SK-N-SH (cell line): Measurements from ENCODE around the gene RNF146.
"Not testable (repeated sequence)": the region's sequence is repeated elsewhere in the genome, so short reads cannot be mapped to it uniquely, and the experiment has no call there.

Source experiments
- CTCF ChIP-seq: fragments of 200-600 bp; sonication (generic); IDR thresholded peaks from 2 replicates; pipeline ENCODE4 v1.6.1; 2017; ENCODE audit warnings: antibody characterized with exemption, mild to moderate bottlenecking, moderate library complexity
- EP300 ChIP-seq, 2 experiments: IDR thresholded peaks; 2 replicates each; pipeline versions ENCODE4 v1.4.0 to v1.6.1; 2012; ENCODE audit warnings: borderline replicate concordance in 1 of 2, low read depth in 1 of 2, low read length in 1 of 2
- FOSL2 ChIP-seq: IDR thresholded peaks from 2 replicates; pipeline ENCODE4 v1.4.0; 2012; ENCODE audit warnings: low read depth, mild to moderate bottlenecking, moderate library complexity, borderline replicate concordance
- GABPA ChIP-seq: IDR thresholded peaks from 2 replicates; pipeline ENCODE4 v1.4.0; 2012; ENCODE audit warnings: low read depth, mild to moderate bottlenecking
- JUND ChIP-seq: IDR thresholded peaks from 2 replicates; pipeline ENCODE4 v1.4.0; 2012
- NRF1 ChIP-seq: IDR thresholded peaks from 2 replicates; pipeline ENCODE4 v1.6.1; 2012; ENCODE audit warnings: low read depth, mild to moderate bottlenecking, low read length
- POLR2AphosphoS5 ChIP-seq: IDR thresholded peaks from 2 replicates; pipeline ENCODE4 v1.6.1; 2012; ENCODE audit warnings: low read depth, low read length
- TCF12 ChIP-seq: IDR thresholded peaks from 2 replicates; pipeline ENCODE4 v1.4.0; 2012
- USF1 ChIP-seq: IDR thresholded peaks from 2 replicates; pipeline ENCODE4 v1.4.0; 2012; ENCODE audit warnings: low read depth, borderline replicate concordance
- USF2 ChIP-seq: fragments of 150-350 bp; IDR thresholded peaks from 2 replicates; pipeline ENCODE4 v1.6.1; 2017; ENCODE audit warnings: antibody characterized with exemption, low read length, low read depth, borderline replicate concordance

GRCh38 chr6:127233819-127234218 lies 32.8 kb upstream of the RNF146 start:
- TF ChIP-seq CTCF; USF2; USF1; POLR2AphosphoS5; NRF1; JUND; TCF12; EP300 (IDR thresholded peaks at IDR 0.05; ENCODE audit: borderline replicate concordance in 1 of 2, low read depth in 1 of 2, low read length in 1 of 2); FOSL2; GABPA: not testable (repeated sequence)
